OCI-LY7 (cell line): ENCODE data around the gene RNF115. TPM values are rescaled to one million over a fixed set of nuclear protein-coding genes. Genes with fewer than 3 reads are reported as not detected.
A peak's percentile ranks its signal among the peaks of the same experiment; 100 is the strongest.

ENCODE experiments used
- BruUV-seq: library from RNA; stranded (reverse); fragments of 400-500 nt; replicated peaks from 2 replicates; lab custom pipeline; 2021; lab: Mats Ljungman, UMichigan
- CTCF ChIA-PET: fragments of 300-600 bp; sonication (Branson Sonifier 250); formaldehyde crosslinking; loops from one replicate; lab custom pipeline; 2022; ENCODE audit warnings: antibody characterized with exemption; ENCODE audit not compliant: unreplicated experiment; lab: Charles Lee
- POLR2A ChIA-PET: fragments of 300-600 bp; sonication (Branson Sonifier 250); formaldehyde crosslinking; loops from one replicate; lab custom pipeline; 2022; ENCODE audit warnings: antibody characterized with exemption; lab: Charles Lee
- DNase-seq: peaks from one replicate; pipeline ENCODE4 v3.0.0-alpha.2; 2015; ENCODE audit warnings: low spot score
- H2AFZ ChIP-seq: fragments of 200-600 bp; sonication (generic), shearing (Covaris generic); 2 replicates; pipeline ENCODE4 v1.6.1; 2014; ENCODE audit warnings: mild to moderate bottlenecking, antibody characterized with exemption, low read length, moderate library complexity
- H3K27ac ChIP-seq: fragments of 200-600 bp; sonication (generic); 2 replicates; pipeline ENCODE4 v1.5.1; 2014; ENCODE audit warnings: mixed run types, low read depth, mild to moderate bottlenecking, moderate library complexity, low read length, inconsistent platforms; ENCODE audit not compliant: poor library complexity, severe bottlenecking
- H3K36me3 ChIP-seq: fragments of 200-600 bp; sonication (generic); 2 replicates; pipeline ENCODE4 v1.6.1; 2014; ENCODE audit warnings: mild to moderate bottlenecking, antibody characterized with exemption, low read length, moderate library complexity, mixed read lengths; ENCODE audit not compliant: insufficient read depth
- H3K4me1 ChIP-seq: fragments of 200-600 bp; sonication (generic); 2 replicates; pipeline ENCODE4 v1.5.1; 2014; ENCODE audit warnings: mild to moderate bottlenecking, low read length; ENCODE audit not compliant: insufficient read depth, poor library complexity, severe bottlenecking
- H3K4me2 ChIP-seq: fragments of 200-600 bp; sonication (generic); 2 replicates; pipeline ENCODE4 v1.6.1; 2014; ENCODE audit warnings: mild to moderate bottlenecking, low read length
- H3K4me3 ChIP-seq: fragments of 200-600 bp; sonication (generic); 2 replicates; pipeline ENCODE4 v1.5.1; 2014; ENCODE audit warnings: mild to moderate bottlenecking, low read depth, low read length; ENCODE audit not compliant: poor library complexity, severe bottlenecking
- H3K79me2 ChIP-seq: fragments of 200-600 bp; sonication (generic); 2 replicates; pipeline ENCODE4 v1.6.1; 2016; ENCODE audit warnings: low read depth, mild to moderate bottlenecking, low read length, moderate library complexity, mixed read lengths; ENCODE audit not compliant: insufficient read depth
- H3K9me2 ChIP-seq: fragments of 200-600 bp; sonication (generic); 2 replicates; pipeline ENCODE4 v1.6.1; 2016; ENCODE audit warnings: mild to moderate bottlenecking, low read length, mixed read lengths; ENCODE audit not compliant: insufficient read depth
- H3K9me3 ChIP-seq: fragments of 200-600 bp; sonication (generic); 2 replicates; pipeline ENCODE4 v1.6.1; 2014; ENCODE audit warnings: mild to moderate bottlenecking, mixed run types, low read length, mixed read lengths
- H4K20me1 ChIP-seq: fragments of 200-600 bp; sonication (generic); 2 replicates; pipeline ENCODE4 v1.6.1; 2014; ENCODE audit warnings: mild to moderate bottlenecking, antibody characterized with exemption, low read length, moderate library complexity, mixed read lengths; ENCODE audit not compliant: insufficient read depth
- CTCF ChIP-seq: fragments of 200-600 bp; sonication (generic); conservative IDR thresholded peaks from 2 replicates; pipeline ENCODE4 v1.5.1; 2014; ENCODE audit warnings: mild to moderate bottlenecking, antibody characterized with exemption, low read length, moderate library complexity, mixed read lengths
- EZH2phosphoT487 ChIP-seq: fragments of 200-600 bp; sonication (generic); IDR thresholded peaks from 2 replicates; pipeline ENCODE4 v1.6.1; 2018; ENCODE audit warnings: low read depth, borderline replicate concordance, mild to moderate bottlenecking, mixed run types, antibody characterized with exemption, low read length, moderate library complexity, mixed read lengths
- intact Hi-C: fragments of 100-400 bp; cut with micrococcal nuclease; formaldehyde crosslinking; loops from one replicate; pipeline ENCODE4 v1.10.0; 2022; ENCODE audit not compliant: unreplicated experiment
- total RNA-seq, 2 experiments: library from RNA; depleted of rRNA in 1 of 2; stranded (reverse); fragments of >200 nt in 1 of 2; shearing (Covaris generic) in 1 of 2; gene quantifications; 2 replicates each; pipeline ENCODE4 v1.2.3, GENCODE V29; 2014 to 2022

Gene RNF115
- total RNA-seq, 2 experiments from 2014 or later, result 14.8 to 24.0 TPM

GRCh38 chr1:145857170-145857569, 33.3 kb upstream of the RNF115 start:
- H2AFZ ChIP-seq, result no peak overlapping the region
- H3K4me2 ChIP-seq, result peak overlapping the region; percentile 83
- intact Hi-C loops, result no loop called here
- no peaks in the 10 kb centered on the region for H3K9me2 ChIP-seq
- no peaks in the 10 kb centered on the region for H4K20me1 ChIP-seq
- peaks cover 13% of the 10 kb centered on the region for H3K4me1 ChIP-seq
- BruUV-seq, result no TSS peak
- peaks cover 36% of the 10 kb centered on the region; the same call in 1 of the 2 replicates for H3K36me3 ChIP-seq
- ChIA-PET CTCF (interaction anchor here (3.4 kb wide), 1 partner anchor 11 kb away, joined by 44 read pairs; the partner anchor contains the start of gene NUDT17), POLR2A (interaction anchor here (1.1 to 4.6 kb wide), 4 partner anchors 11 to 122 kb away, joined by 3 to 65 read pairs (median 25); partner anchors contain the start of genes NUDT17 and RBM8A)
- H3K9me3 ChIP-seq, result no peaks in the 10 kb centered on the region
- no peak overlapping the region for H3K4me3 ChIP-seq
- H3K27ac ChIP-seq, result no peak overlapping the region
- TF ChIP-seq EZH2phosphoT487 (no peak), CTCF (no peak)
- H3K79me2 ChIP-seq, result no peaks in the 10 kb centered on the region
- DNase-seq, result no peak

- BruUV-seq, result no TSS peak
These were observed 31.6 kb upstream of the RNF115 start for GRCh38 chr1:145855426-145855948.

More at GRCh38 chr1:145855426-145855948, 31.6 kb upstream of the RNF115 start:
- ChIA-PET POLR2A (interaction anchor here (1.4 kb wide), 1 partner anchor 9 kb away, joined by 3 read pairs; no protein-coding TSS in a partner anchor), CTCF (no interaction called here)
- no peak overlapping the region for H3K4me3 ChIP-seq
- peak; percentile 57 for DNase-seq
- H2AFZ ChIP-seq, result no peak overlapping the region
- intact Hi-C loops, result no loop called here
- TF ChIP-seq EZH2phosphoT487, result no peak
- peak; percentile 91 for TF ChIP-seq CTCF
- H4K20me1 ChIP-seq, result no peaks in the 10 kb centered on the region
- H3K9me2 ChIP-seq, result no peaks in the 10 kb centered on the region
- H3K36me3 ChIP-seq, result peaks cover 42% of the 10 kb centered on the region; the same call in 1 of the 2 replicates
- no peaks in the 10 kb centered on the region for H3K9me3 ChIP-seq
- peaks cover 13% of the 10 kb centered on the region for H3K4me1 ChIP-seq
- H3K27ac ChIP-seq, result no peak overlapping the region
- H3K4me2 ChIP-seq, result no peak overlapping the region
- H3K79me2 ChIP-seq, result no peaks in the 10 kb centered on the region
